SK-N-SH treated with all-trans-retinoic acid at 6 μM for 48 hours (cell line): Measurements from ENCODE around the gene EZR.

Experiments used
- ATAC-seq: fragments of 200-7000 bp; cut with Tn5 transposase; 3 replicates; pipeline ENCODE4 v1.9.1; 2020; ENCODE audit warnings: mild to moderate bottlenecking, moderate library complexity
- ARNTL ChIP-seq: fragments of 450-650 bp; formaldehyde crosslinking; IDR thresholded peaks from 2 replicates; pipeline ENCODE4 v1.5.0; 2020; ENCODE audit warnings: low read depth, mild to moderate bottlenecking, moderate library complexity, borderline replicate concordance
- BACH2 ChIP-seq: fragments of 250-450 bp; sonication (Bioruptor Pico); IDR thresholded peaks from 2 replicates; pipeline ENCODE4 v1.9.0; 2021; ENCODE audit warnings: mild to moderate bottlenecking, borderline replicate concordance
- CSDC2 ChIP-seq: fragments of 250-450 bp; sonication (Bioruptor Pico); IDR thresholded peaks from 2 replicates; pipeline ENCODE4 v1.5.0; 2020; ENCODE audit warnings: mild to moderate bottlenecking, moderate library complexity
- GLIS3 ChIP-seq: fragments of 250-450 bp; sonication (Bioruptor Pico); IDR thresholded peaks from 2 replicates; pipeline ENCODE4 v1.5.0; 2020; ENCODE audit warnings: mild to moderate bottlenecking, moderate library complexity
- ISL1 ChIP-seq: fragments of 250-450 bp; sonication (Bioruptor Pico); IDR thresholded peaks from 2 replicates; pipeline ENCODE4 v2.1.2; 2022; ENCODE audit warnings: mild to moderate bottlenecking, moderate library complexity
- PATZ1 ChIP-seq: fragments of 250-450 bp; sonication (Bioruptor Pico); IDR thresholded peaks from 2 replicates; pipeline ENCODE4 v1.8.0; 2020; ENCODE audit warnings: mild to moderate bottlenecking, moderate library complexity, borderline replicate concordance
- PPARA ChIP-seq: fragments of 250-450 bp; sonication (Bioruptor Pico); IDR thresholded peaks from 2 replicates; pipeline ENCODE4 v1.5.0; 2020; ENCODE audit warnings: mild to moderate bottlenecking, borderline replicate concordance
- SNAI2 ChIP-seq: fragments of 250-450 bp; sonication (Bioruptor Pico); IDR thresholded peaks from 2 replicates; pipeline ENCODE4 v1.5.0; 2020; ENCODE audit warnings: mild to moderate bottlenecking, moderate library complexity
- TOX ChIP-seq: fragments of 250-450 bp; sonication (Bioruptor Pico); IDR thresholded peaks from 2 replicates; pipeline ENCODE4 v1.8.0; 2021; ENCODE audit warnings: mild to moderate bottlenecking, moderate library complexity, borderline replicate concordance
- TSHZ2 ChIP-seq: fragments of 250-450 bp; sonication (Bioruptor Pico); IDR thresholded peaks from 2 replicates; pipeline ENCODE4 v1.5.0; 2020; ENCODE audit warnings: mild to moderate bottlenecking, moderate library complexity
- ZC3H10 ChIP-seq: fragments of 250-450 bp; sonication (Bioruptor Pico); IDR thresholded peaks from 2 replicates; pipeline ENCODE4 v1.5.1; 2021; ENCODE audit warnings: mild to moderate bottlenecking, moderate library complexity
- ZFP3 ChIP-seq: fragments of 250-450 bp; sonication (Bioruptor Pico); IDR thresholded peaks from 2 replicates; pipeline ENCODE4 v1.5.0; 2020; ENCODE audit warnings: mild to moderate bottlenecking, moderate library complexity
- ZFP30 ChIP-seq: fragments of 450-650 bp; formaldehyde crosslinking; IDR thresholded peaks from 2 replicates; pipeline ENCODE4 v1.5.0; 2022; ENCODE audit warnings: mild to moderate bottlenecking, moderate library complexity
- TF ChIP-seq, protein P1 (sequence below): fragments of 250-450 bp; sonication (Bioruptor Pico); IDR thresholded peaks from 2 replicates; pipeline ENCODE4 v1.5.1; 2020; ENCODE audit warnings: low read depth, mild to moderate bottlenecking, moderate library complexity
- TF ChIP-seq, protein P2 (sequence below): fragments of 250-450 bp; sonication (Bioruptor Pico); IDR thresholded peaks from 2 replicates; pipeline ENCODE4 v1.5.1; 2021; ENCODE audit warnings: mild to moderate bottlenecking, moderate library complexity

Gene EZR

DNA sequence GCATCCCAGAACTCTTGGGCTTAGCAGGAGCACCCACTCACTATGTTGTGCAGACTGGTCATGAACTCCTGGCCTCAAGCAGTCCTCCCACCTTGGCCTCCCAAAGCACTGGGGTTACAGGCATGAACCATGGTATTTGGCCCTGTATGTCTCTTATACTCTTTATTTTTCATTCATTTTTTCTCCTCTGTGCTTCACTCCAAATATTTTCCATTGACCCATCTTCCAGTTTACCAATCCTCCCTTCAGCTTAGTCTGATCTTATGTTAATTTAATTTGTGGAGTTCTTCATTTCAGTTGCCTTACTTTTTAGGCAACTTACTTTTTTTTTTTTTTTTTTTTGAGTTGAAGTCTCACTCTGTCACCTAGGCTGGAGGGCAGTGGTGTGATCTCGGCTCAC lies 79.5 kb downstream of the EZR start:
- no peak for ATAC-seq
- TF ChIP-seq GLIS3 (no peak), ZFP30 (peak; percentile 89), ZC3H10 (CRISPR knock-in tag) (no peak), PPARA (CRISPR knock-in tag) (no peak)
- TF ChIP-seq, all 23 proteins: peak for 1

DNA sequence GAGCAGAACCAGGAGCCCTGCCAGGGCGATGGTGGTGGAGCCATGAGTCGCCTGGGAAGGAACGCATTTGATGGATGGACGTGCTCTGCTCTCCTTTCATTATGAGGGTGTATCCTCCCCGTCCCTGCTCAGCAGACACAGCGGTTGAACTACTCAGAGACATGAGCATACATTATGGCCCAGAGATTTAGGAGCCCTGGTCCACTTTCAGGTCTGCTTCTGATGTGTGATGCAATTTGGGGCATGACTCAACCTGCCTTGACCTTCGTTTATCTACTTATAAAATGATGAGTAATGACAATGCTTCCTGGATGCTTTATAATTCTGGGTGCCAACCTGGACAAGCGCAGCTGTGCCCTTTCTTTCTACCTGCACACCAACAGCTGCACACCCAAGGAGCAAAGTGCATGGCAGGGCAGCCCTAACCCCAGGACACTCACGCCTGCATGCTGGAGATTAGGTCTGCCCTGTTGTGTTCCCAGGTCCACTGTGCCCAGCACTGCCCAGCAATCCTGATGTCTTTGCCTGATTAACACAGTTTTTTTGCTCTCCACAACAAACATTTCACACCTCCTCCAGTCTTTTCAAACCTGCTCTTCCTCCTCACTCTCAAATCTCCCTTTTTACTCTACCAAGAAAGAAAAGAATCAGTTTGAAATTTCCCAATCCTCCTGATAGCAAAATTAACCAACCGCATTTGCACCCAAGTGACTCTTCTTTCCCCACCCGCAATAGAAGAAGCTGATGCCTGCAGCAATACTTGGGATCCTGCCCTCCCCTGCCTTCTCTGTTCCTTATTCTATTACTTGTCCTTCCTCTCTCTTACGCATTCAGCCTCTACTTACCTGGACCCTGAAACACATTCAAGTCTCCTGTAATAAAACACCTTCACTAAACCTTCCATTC lies 81.2 kb downstream of the EZR start:
- TF ChIP-seq SNAI2 (0 out of 2 replicates have a peak, but pooled peaks have one; percentile 22), BACH2 (CRISPR knock-in tag) (no peak), ISL1 (CRISPR knock-in tag) (peak; percentile 70), ZFP3 (CRISPR knock-in tag) (peak; percentile 48; the same call in 1 of the 2 replicates), ARNTL (no peak)
- TF ChIP-seq, protein P1, sequence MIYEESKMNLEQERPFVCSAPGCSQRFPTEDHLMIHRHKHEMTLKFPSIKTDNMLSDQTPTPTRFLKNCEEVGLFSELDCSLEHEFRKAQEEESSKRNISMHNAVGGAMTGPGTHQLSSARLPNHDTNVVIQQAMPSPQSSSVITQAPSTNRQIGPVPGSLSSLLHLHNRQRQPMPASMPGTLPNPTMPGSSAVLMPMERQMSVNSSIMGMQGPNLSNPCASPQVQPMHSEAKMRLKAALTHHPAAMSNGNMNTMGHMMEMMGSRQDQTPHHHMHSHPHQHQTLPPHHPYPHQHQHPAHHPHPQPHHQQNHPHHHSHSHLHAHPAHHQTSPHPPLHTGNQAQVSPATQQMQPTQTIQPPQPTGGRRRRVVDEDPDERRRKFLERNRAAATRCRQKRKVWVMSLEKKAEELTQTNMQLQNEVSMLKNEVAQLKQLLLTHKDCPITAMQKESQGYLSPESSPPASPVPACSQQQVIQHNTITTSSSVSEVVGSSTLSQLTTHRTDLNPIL = 0 out of 2 replicates have a peak, but pooled peaks have one; percentile 43
- ATAC-seq = peak; percentile 89

DNA sequence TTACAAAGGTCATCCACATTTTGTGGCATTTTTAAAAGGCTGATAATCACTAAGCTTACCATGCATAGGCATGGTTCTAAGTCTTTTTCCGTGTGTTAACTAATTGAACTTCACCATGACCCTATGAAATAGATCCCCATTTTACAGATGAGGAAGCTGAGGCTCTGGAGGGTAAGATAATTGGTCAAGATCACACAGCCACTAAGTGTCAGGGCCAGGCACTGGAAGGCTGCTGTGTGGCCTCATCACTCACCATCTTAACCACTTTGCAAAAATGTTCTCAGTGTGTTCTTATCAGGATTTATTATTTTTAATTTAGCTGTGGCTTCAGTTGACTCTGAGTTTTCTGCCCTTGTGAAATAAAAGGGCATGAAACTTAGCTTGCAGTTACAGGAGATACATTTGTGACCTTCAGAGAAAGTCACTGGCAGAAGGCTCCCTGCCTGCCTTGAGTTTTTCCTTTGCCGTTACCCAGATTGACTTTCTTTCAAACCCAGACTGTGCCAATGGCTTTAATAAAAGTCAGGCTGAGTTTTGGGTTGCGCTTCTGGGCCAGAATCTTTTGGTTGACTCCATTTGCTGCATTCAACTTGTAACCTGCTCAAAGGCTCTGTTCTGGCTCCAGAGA lies 82.0 kb downstream of the EZR start:
- TF ChIP-seq ISL1 (CRISPR knock-in tag) (no peak), TSHZ2 (CRISPR knock-in tag) (no peak), ARNTL (no peak)
- TF ChIP-seq, protein P2, sequence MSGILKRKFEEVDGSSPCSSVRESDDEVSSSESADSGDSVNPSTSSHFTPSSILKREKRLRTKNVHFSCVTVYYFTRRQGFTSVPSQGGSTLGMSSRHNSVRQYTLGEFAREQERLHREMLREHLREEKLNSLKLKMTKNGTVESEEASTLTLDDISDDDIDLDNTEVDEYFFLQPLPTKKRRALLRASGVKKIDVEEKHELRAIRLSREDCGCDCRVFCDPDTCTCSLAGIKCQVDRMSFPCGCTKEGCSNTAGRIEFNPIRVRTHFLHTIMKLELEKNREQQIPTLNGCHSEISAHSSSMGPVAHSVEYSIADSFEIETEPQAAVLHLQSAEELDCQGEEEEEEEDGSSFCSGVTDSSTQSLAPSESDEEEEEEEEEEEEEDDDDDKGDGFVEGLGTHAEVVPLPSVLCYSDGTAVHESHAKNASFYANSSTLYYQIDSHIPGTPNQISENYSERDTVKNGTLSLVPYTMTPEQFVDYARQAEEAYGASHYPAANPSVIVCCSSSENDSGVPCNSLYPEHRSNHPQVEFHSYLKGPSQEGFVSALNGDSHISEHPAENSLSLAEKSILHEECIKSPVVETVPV = no peak
- ATAC-seq = no peak; the same call in 2 of the 3 replicates

DNA sequence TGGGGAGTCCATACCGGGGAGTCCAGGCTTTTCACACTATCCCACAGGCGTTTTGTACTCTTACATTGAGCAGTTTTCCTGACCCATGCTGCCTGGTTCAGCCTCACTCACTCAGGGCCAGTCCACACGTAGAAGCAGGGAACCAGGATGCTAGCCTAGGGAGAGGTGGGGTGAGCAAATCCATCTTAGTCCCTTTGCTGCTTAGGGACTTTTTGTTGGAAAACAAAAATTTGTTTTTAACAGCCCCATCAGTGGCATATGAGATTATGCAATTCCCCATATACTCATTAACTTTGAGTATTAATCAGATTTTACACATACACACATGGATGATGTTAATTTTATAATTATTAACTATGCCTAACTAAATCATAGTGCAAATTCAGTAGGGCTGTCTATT lies 84.2 kb downstream of the EZR start:
- TF ChIP-seq CSDC2 (CRISPR knock-in tag) = no peak
- TF ChIP-seq PATZ1 (CRISPR knock-in tag) = no peak
- TF ChIP-seq BACH2 (CRISPR knock-in tag) = no peak
- TF ChIP-seq, protein P2 = no peak
- TF ChIP-seq TOX (CRISPR knock-in tag) = no peak
- TF ChIP-seq ZFP30 = no peak
- no peak for TF ChIP-seq TSHZ2 (CRISPR knock-in tag)
- no peak for ATAC-seq
